ENCODE data around the gene SGCD.

The SGCD gene

GRCh38 chr5:156354571-156354970 is 27.6 kb downstream of the SGCD start:
- Histone ChIP-seq H3K36me3 (ENCODE audit: insufficient read depth, low read length) (no peaks in the 10 kb centered on the region), H3K4me1 (ENCODE audit: insufficient read depth, low read length, poor library complexity, severe bottlenecking) (no peaks in the 10 kb centered on the region), H3K9me3 (ENCODE audit: insufficient read depth, low read depth, low read length) (no peaks in the 10 kb centered on the region), H3K4me2 (ENCODE audit: low read depth, low read length, poor library complexity, severe bottlenecking) (no peak overlapping the region), H3K4me3 (ENCODE audit: low read length, poor library complexity, severe bottlenecking) (no peak overlapping the region), H3F3A (ENCODE audit: low read depth) (no peaks in the 10 kb centered on the region), H3K9ac (ENCODE audit: low read depth, low read length, poor library complexity, severe bottlenecking) (no peak overlapping the region), H3K9me2 (replicated peaks; ENCODE audit: low read depth, low read length) (no peaks in the 10 kb centered on the region), H2AFZ (ENCODE audit: low read length) (no peak overlapping the region), H4K20me1 (ENCODE audit: insufficient read depth, low read length, poor library complexity, severe bottlenecking) (no peaks in the 10 kb centered on the region), H3K27me3 (ENCODE audit: insufficient read depth, low read length, poor library complexity, severe bottlenecking) (no peaks in the 10 kb centered on the region), H3K79me2 (ENCODE audit: insufficient read depth, low read length) (no peaks in the 10 kb centered on the region)
- TF ChIP-seq, protein P1, sequence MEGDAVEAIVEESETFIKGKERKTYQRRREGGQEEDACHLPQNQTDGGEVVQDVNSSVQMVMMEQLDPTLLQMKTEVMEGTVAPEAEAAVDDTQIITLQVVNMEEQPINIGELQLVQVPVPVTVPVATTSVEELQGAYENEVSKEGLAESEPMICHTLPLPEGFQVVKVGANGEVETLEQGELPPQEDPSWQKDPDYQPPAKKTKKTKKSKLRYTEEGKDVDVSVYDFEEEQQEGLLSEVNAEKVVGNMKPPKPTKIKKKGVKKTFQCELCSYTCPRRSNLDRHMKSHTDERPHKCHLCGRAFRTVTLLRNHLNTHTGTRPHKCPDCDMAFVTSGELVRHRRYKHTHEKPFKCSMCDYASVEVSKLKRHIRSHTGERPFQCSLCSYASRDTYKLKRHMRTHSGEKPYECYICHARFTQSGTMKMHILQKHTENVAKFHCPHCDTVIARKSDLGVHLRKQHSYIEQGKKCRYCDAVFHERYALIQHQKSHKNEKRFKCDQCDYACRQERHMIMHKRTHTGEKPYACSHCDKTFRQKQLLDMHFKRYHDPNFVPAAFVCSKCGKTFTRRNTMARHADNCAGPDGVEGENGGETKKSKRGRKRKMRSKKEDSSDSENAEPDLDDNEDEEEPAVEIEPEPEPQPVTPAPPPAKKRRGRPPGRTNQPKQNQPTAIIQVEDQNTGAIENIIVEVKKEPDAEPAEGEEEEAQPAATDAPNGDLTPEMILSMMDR (conservative IDR thresholded peaks at IDR 0.05; ENCODE audit: low read length), result no peak
- no peak for TF ChIP-seq EZH2phosphoT487 (IDR thresholded peaks at IDR 0.05; ENCODE audit: borderline replicate concordance)

GRCh38 chr5:156356238-156356637 is 29.3 kb downstream of the SGCD start:
- no peak for TF ChIP-seq EZH2phosphoT487 (IDR thresholded peaks at IDR 0.05; ENCODE audit: borderline replicate concordance)
- TF ChIP-seq, protein P1 (conservative IDR thresholded peaks at IDR 0.05; ENCODE audit: low read length), result no peak
- Histone ChIP-seq H3F3A (ENCODE audit: low read depth) (no peaks in the 10 kb centered on the region), H4K20me1 (ENCODE audit: insufficient read depth, low read length, poor library complexity, severe bottlenecking) (no peaks in the 10 kb centered on the region), H3K79me2 (ENCODE audit: insufficient read depth, low read length) (no peaks in the 10 kb centered on the region), H3K4me3 (ENCODE audit: low read length, poor library complexity, severe bottlenecking) (no peak overlapping the region), H3K4me1 (ENCODE audit: insufficient read depth, low read length, poor library complexity, severe bottlenecking) (no peaks in the 10 kb centered on the region), H2AFZ (ENCODE audit: low read length) (no peak overlapping the region), H3K9me3 (ENCODE audit: insufficient read depth, low read depth, low read length) (no peaks in the 10 kb centered on the region), H3K9ac (ENCODE audit: low read depth, low read length, poor library complexity, severe bottlenecking) (no peak overlapping the region), H3K27me3 (ENCODE audit: insufficient read depth, low read length, poor library complexity, severe bottlenecking) (no peaks in the 10 kb centered on the region), H3K4me2 (ENCODE audit: low read depth, low read length, poor library complexity, severe bottlenecking) (no peak overlapping the region), H3K36me3 (ENCODE audit: insufficient read depth, low read length) (no peaks in the 10 kb centered on the region), H3K9me2 (replicated peaks; ENCODE audit: low read depth, low read length) (no peaks in the 10 kb centered on the region)

DNA sequence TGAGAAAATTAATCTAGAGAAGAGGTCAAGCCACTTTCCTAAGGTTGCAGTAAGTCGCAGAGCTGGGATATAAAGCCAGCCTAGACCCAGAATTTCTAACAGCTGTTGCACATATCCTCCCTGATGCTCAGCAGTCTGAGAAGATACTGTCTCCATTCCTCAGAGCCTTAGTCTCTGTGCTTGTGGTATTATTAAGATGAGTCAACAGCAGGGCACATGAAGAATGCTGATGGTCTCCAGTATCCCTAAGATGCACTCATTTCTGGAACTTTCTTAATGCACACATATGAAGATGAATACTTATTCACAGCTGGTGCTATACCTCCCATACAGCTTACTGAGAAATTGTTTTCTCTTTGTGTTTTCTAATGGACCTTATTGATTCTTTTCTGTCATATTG is 32.5 kb downstream of the SGCD start:
- Histone ChIP-seq H3K4me2 (ENCODE audit: low read depth, low read length, poor library complexity, severe bottlenecking) (no peak overlapping the region), H3K9ac (ENCODE audit: low read depth, low read length, poor library complexity, severe bottlenecking) (no peak overlapping the region), H2AFZ (ENCODE audit: low read length) (no peak overlapping the region), H3K4me3 (ENCODE audit: low read length, poor library complexity, severe bottlenecking) (no peak overlapping the region), H4K20me1 (ENCODE audit: insufficient read depth, low read length, poor library complexity, severe bottlenecking) (no peaks in the 10 kb centered on the region), H3K9me3 (ENCODE audit: insufficient read depth, low read depth, low read length) (no peaks in the 10 kb centered on the region), H3K79me2 (ENCODE audit: insufficient read depth, low read length) (no peaks in the 10 kb centered on the region), H3F3A (ENCODE audit: low read depth) (no peaks in the 10 kb centered on the region), H3K36me3 (ENCODE audit: insufficient read depth, low read length) (no peaks in the 10 kb centered on the region), H3K4me1 (ENCODE audit: insufficient read depth, low read length, poor library complexity, severe bottlenecking) (no peaks in the 10 kb centered on the region), H3K9me2 (replicated peaks; ENCODE audit: low read depth, low read length) (no peaks in the 10 kb centered on the region), H3K27me3 (ENCODE audit: insufficient read depth, low read length, poor library complexity, severe bottlenecking) (no peaks in the 10 kb centered on the region)
- no peak for TF ChIP-seq EZH2phosphoT487 (IDR thresholded peaks at IDR 0.05; ENCODE audit: borderline replicate concordance)
- TF ChIP-seq, protein P1 (conservative IDR thresholded peaks at IDR 0.05; ENCODE audit: low read length), result no peak

Measured in Loucy (cell line).